Smooth muscle cell (in vitro differentiated cells): ENCODE measurements around the gene FANCC. TPM values are rescaled to one million over a fixed set of nuclear protein-coding genes. Genes with fewer than 3 reads are reported as not detected.

Experiments
- DNase-seq: peaks from one replicate; lab custom pipeline; 2025; ENCODE audit not compliant: unreplicated experiment; lab: John Stamatoyannopoulos, UW
- H2AFZ ChIP-seq: fragments of 200-600 bp; sonication (generic); 2 replicates; pipeline ENCODE4 v1.6.0; 2016; ENCODE audit warnings: antibody characterized with exemption, low read depth, mild to moderate bottlenecking
- H3F3A ChIP-seq: fragments of 200-600 bp; sonication (generic); 2 replicates; pipeline ENCODE4 v1.6.0; 2017; ENCODE audit warnings: antibody characterized with exemption, low read depth
- H3K27ac ChIP-seq: fragments of 200-600 bp; sonication (generic); 2 replicates; pipeline ENCODE4 v1.5.1; 2016; ENCODE audit warnings: low read depth, mild to moderate bottlenecking
- H3K27me3 ChIP-seq: fragments of 200-600 bp; sonication (generic); 2 replicates; pipeline ENCODE4 v1.6.1; 2016; ENCODE audit warnings: low read depth, mild to moderate bottlenecking
- H3K36me3 ChIP-seq: fragments of 200-600 bp; sonication (generic); 2 replicates; pipeline ENCODE4 v1.5.1; 2016; ENCODE audit warnings: low read depth
- H3K4me1 ChIP-seq: fragments of 200-600 bp; sonication (generic); 2 replicates; pipeline ENCODE4 v1.5.1; 2016; ENCODE audit warnings: low read depth
- H3K4me2 ChIP-seq: fragments of 200-600 bp; sonication (generic); 2 replicates; pipeline ENCODE4 v1.6.0; 2016; ENCODE audit warnings: mild to moderate bottlenecking
- H3K4me3 ChIP-seq: fragments of 200-600 bp; sonication (generic); 2 replicates; pipeline ENCODE4 v1.5.1; 2016; ENCODE audit warnings: mild to moderate bottlenecking
- H3K79me2 ChIP-seq: fragments of 200-600 bp; sonication (generic); 2 replicates; pipeline ENCODE4 v1.6.0; 2016; ENCODE audit warnings: low read depth, mild to moderate bottlenecking
- H3K9ac ChIP-seq: fragments of 200-600 bp; sonication (generic); 2 replicates; pipeline ENCODE4 v1.6.0; 2016; ENCODE audit warnings: low read depth
- H3K9me3 ChIP-seq: fragments of 200-600 bp; sonication (generic); replicated peaks from 2 replicates; pipeline ENCODE4 v1.5.1; 2016; ENCODE audit warnings: low read depth
- H4K20me1 ChIP-seq: fragments of 200-600 bp; sonication (generic); 2 replicates; pipeline ENCODE4 v1.6.0; 2016; ENCODE audit warnings: low read depth
- WGBS: methylation state at CpG from one replicate; pipeline ENCODE4 v1.1.7; 2016; ENCODE audit warnings: low lambda C conversion rate; 5-methylcytosine and 5-hydroxymethylcytosine counted together
- polyA plus RNA-seq: library from polyadenylated mRNA; unstranded; fragments of >200 nt; fragmentation: Nextera tagmentation; extraction: Ambion mirVana; gene quantifications from 2 replicates; pipeline ENCODE4 v1.2.1, GENCODE V29; 2016
- total RNA-seq: library from RNA; depleted of rRNA; stranded (reverse); fragments of >200 nt; gene quantifications from 2 replicates; pipeline ENCODE4 v1.2.3, GENCODE V29; 2014
- TF ChIP-seq, protein P1 (sequence below): fragments of 200-600 bp; sonication (generic); IDR thresholded peaks from 2 replicates; pipeline ENCODE4 v1.5.1; 2017; ENCODE audit warnings: borderline replicate concordance, mild to moderate bottlenecking, antibody characterized with exemption; ENCODE audit not compliant: insufficient read depth, poor library complexity, severe bottlenecking

FANCC gene
- total and polyA plus RNA-seq, 2 experiments from 2014 or later: 11.0 to 11.2 TPM

DNA sequence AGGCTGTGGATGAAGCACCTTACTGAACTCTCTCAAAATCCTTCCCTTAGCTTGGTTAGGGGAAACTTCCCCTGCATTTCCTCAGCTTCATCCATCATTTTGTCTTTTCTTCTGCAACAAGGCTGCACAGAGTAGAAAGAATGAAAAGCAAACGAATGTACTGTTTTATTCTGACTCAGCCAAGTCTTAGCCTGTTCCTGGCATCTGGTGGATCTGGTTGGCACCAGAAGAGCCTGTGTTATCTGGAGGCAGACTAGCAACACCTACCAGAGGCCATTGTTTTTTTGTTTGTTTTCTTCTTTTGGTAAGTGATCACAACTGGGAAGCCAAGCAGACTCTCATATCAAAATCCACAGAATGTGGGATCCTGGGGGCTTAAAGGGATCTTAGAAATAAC is 200.7 kb downstream of the FANCC start:
- Histone ChIP-seq H2AFZ (no peak overlapping the region), H3F3A (peaks cover 6% of the 10 kb centered on the region), H3K9ac (no peak overlapping the region), H4K20me1 (no peaks in the 10 kb centered on the region), H3K36me3 (no peaks in the 10 kb centered on the region), H3K4me2 (no peak overlapping the region), H3K27ac (no peak overlapping the region), H3K4me1 (no peaks in the 10 kb centered on the region), H3K79me2 (no peaks in the 10 kb centered on the region), H3K27me3 (no peaks in the 10 kb centered on the region), H3K9me3 (no peaks in the 10 kb centered on the region), H3K4me3 (no peak overlapping the region)
- TF ChIP-seq, protein P1, sequence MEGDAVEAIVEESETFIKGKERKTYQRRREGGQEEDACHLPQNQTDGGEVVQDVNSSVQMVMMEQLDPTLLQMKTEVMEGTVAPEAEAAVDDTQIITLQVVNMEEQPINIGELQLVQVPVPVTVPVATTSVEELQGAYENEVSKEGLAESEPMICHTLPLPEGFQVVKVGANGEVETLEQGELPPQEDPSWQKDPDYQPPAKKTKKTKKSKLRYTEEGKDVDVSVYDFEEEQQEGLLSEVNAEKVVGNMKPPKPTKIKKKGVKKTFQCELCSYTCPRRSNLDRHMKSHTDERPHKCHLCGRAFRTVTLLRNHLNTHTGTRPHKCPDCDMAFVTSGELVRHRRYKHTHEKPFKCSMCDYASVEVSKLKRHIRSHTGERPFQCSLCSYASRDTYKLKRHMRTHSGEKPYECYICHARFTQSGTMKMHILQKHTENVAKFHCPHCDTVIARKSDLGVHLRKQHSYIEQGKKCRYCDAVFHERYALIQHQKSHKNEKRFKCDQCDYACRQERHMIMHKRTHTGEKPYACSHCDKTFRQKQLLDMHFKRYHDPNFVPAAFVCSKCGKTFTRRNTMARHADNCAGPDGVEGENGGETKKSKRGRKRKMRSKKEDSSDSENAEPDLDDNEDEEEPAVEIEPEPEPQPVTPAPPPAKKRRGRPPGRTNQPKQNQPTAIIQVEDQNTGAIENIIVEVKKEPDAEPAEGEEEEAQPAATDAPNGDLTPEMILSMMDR: no peak
- 28% methylated on average over 1 of the region's 1 CpG for WGBS
- no peak for DNase-seq

DNA sequence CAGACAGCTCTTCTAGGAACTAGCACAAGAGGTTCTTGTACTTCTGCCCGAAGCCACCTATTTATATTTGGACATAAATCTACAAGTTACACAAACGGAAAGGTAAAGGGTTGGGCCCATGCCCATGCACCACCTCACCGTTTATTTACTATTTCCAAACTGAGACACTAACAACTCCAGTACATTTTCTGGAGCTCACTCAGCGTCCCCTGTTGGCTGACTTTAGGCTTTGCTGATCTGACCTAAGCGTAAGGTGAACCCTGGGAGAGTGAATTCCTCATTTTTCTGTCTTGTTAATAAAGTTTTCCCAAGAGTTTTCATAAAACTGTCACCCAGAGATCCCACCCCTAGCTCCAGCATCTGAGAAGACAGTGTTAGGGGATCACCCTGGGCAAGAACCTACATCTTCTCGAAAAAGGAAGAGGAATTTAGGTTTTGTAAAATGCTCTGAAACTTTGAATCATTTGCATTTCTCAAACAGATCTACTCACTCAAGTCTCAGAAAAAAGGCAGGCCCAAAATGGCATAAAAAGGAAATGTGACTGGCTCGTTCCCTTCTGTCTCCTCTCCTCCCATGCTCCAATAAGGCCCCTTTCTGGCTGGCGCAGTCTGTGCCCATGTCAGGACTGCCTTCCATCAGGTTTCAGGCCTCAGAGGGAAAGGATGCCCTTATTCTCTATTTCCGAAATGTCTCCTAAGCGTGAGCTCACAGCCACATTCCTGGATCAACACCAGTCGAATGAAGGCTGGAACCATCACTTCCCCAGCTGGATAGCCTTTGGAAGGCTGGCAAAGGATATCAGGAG is 201.3 kb downstream of the FANCC start:
- Histone ChIP-seq H3K4me3 (no peak overlapping the region), H3K27me3 (no peaks in the 10 kb centered on the region), H3K79me2 (no peaks in the 10 kb centered on the region)

DNA sequence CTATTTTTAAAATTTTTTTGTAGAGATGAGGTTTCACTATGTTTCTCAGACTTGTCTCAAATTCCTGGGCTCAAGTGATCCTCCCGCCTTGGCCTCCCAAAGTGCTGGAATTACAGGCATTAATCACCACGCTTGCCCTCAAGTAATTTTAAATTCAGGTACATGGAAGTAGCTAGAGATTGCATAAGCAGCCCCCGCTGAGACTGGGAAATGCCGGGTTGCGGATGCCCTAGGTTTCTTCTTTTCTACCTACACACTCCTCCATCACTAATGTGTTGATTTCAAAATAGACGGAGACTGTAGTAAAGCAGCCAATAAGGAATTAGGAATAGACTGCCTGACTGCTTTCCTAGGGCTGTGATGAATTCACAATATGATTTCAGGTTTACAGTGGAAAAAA is 202.4 kb downstream of the FANCC start:
- Histone ChIP-seq H3F3A (no peaks in the 10 kb centered on the region), H3K9me3 (no peaks in the 10 kb centered on the region), H2AFZ (no peak overlapping the region), H3K79me2 (no peaks in the 10 kb centered on the region), H3K4me3 (no peak overlapping the region), H3K4me1 (no peaks in the 10 kb centered on the region), H3K9ac (no peak overlapping the region), H3K27ac (peak overlapping the region; percentile 2), H3K27me3 (no peaks in the 10 kb centered on the region), H3K4me2 (no peak overlapping the region), H3K36me3 (no peaks in the 10 kb centered on the region), H4K20me1 (no peaks in the 10 kb centered on the region)
- TF ChIP-seq, protein P1: no peak
- no peak for DNase-seq
- 94% methylated on average over 6 of the region's 6 CpGs for WGBS

More for the DNA sequence above, 201.3 kb downstream of the FANCC start:
- Histone ChIP-seq H3K9ac (no peak overlapping the region), H3F3A (peaks cover 5% of the 10 kb centered on the region), H3K27ac (no peak overlapping the region), H3K36me3 (no peaks in the 10 kb centered on the region), H3K4me1 (no peaks in the 10 kb centered on the region), H3K4me2 (no peak overlapping the region), H4K20me1 (no peaks in the 10 kb centered on the region), H2AFZ (no peak overlapping the region), H3K9me3 (no peaks in the 10 kb centered on the region)
- DNase-seq: no peak
- WGBS: 82% methylated on average over 11 of the region's 11 CpGs
- TF ChIP-seq, protein P1: peak; percentile 21
